ENCODE results near the gene CCNQ. TPM values are rescaled to one million over a fixed set of nuclear protein-coding genes. Genes with fewer than 3 reads are reported as not detected.

Gene CCNQ
- total RNA-seq, 1 experiment from 2014 or later, result 30.4 TPM

DNA sequence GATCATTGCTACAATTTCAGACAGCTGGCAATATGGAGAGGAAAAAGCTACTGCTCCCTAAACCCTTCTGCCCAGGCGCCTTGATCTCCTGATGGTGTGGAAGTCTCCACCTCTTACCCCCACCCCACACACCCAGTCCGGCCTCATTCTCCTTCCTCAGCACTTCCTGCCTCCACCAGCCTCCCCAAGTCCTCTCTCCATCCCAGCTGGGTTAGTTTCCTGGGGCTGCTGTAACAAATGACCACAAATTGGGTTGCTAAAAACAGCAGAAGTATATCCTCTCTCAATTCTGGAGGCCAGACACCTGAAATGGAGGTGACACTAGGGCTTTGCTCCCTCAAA, 1.1 kb upstream of the CCNQ start:
- Histone ChIP-seq H3K4me3 (ENCODE audit: insufficient read depth, low read depth, low read length) (peak overlapping the region; percentile 60), H3K27me3 (ENCODE audit: control insufficient read depth, insufficient read depth, low read length) (no peaks in the 10 kb centered on the region), H3K36me3 (replicated peaks; ENCODE audit: control insufficient read depth, insufficient read depth, low read length) (no peaks in the 10 kb centered on the region)
- DNase-seq, result peak; percentile 36

DNA sequence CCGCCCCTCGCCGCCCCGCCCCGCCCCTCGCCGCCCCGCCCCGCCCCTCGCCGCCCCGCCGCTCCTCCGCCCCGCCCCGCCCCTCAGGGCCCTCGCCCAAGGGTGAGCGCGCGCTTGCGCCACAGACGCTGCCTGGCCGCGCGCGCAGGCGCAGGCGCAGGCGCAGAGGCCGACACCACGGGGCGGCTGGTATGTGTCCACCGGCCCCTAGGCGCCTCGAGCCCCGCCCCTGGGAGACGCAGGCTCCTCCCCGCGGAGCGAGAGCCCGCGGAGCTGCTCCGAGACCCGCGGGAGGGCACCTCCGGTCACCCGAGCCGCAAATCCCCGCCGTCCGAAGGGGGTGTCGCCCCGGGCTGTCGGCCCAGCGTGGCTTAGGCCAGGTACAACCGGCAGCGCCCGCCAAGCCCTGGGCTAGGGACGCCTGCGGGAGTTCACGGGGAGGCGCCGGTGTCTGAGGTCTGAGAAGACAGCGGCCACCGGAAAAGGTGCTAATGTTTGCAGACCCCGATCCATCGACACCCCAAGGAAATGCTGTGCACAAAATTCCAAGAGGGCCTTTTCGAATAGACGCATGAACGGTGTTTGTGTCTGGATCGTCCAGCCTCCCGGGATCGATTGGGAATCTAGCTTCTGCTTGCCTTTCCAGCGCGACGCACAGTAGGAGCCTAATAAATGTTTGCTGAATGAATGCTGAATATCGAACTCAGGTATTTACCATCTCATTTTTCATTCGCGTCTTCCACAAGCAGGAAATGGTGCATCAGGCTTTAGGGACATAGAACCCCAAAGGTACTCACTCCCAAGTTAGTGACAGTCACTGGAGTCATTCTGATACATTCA, 473 bp upstream of the CCNQ start:
- DNase-seq, result peak; percentile 96
- H3K27me3 ChIP-seq (ENCODE audit: control insufficient read depth, insufficient read depth, low read length), result no peaks in the 10 kb centered on the region
- peak overlapping the region; percentile 60 for H3K4me3 ChIP-seq (ENCODE audit: insufficient read depth, low read depth, low read length)
- no peaks in the 10 kb centered on the region for H3K36me3 ChIP-seq (replicated peaks; ENCODE audit: control insufficient read depth, insufficient read depth, low read length)

DNA sequence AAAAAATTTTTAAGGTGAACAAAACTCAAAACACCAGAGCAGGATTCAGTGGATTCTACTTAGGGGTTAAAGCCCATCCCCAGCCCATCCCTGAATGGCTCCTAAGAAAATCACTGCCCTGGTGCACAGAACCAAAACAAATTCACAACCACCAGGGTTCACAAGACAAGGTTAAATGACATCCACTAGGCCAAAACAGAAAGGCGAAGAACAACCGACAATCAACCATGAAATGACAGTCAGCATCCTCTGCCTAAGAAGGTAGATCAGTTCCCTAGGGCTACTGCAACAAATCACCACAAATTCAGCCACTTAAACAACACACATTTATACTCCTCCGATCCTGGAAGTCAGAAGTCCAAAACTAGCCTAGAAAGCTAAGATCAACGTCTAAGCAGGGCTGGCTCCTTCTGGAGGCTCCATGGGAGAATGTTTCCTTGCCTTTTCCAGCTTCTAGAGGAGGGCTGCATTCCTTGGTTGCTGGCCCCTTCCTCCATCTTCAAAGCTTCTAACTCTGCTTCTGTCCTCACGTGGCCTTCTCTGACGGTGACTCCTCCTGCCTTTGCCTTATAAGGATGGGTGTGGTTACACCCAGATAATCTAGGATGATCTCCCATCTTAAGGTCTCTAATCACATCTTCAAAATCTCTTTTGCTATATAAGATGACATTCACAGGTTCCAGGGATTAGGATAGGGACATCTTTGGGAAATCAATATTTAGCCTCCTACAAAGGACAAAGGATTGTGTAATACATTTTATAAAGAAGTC, 1.8 kb downstream of the CCNQ start:
- DNase-seq, result no peak
- H3K36me3 ChIP-seq (replicated peaks; ENCODE audit: control insufficient read depth, insufficient read depth, low read length), result no peaks in the 10 kb centered on the region; the same call in 1 of the 2 replicates
- no peaks in the 10 kb centered on the region for H3K27me3 ChIP-seq (ENCODE audit: control insufficient read depth, insufficient read depth, low read length)
- H3K4me3 ChIP-seq (ENCODE audit: insufficient read depth, low read depth, low read length), result no peak overlapping the region

DNA sequence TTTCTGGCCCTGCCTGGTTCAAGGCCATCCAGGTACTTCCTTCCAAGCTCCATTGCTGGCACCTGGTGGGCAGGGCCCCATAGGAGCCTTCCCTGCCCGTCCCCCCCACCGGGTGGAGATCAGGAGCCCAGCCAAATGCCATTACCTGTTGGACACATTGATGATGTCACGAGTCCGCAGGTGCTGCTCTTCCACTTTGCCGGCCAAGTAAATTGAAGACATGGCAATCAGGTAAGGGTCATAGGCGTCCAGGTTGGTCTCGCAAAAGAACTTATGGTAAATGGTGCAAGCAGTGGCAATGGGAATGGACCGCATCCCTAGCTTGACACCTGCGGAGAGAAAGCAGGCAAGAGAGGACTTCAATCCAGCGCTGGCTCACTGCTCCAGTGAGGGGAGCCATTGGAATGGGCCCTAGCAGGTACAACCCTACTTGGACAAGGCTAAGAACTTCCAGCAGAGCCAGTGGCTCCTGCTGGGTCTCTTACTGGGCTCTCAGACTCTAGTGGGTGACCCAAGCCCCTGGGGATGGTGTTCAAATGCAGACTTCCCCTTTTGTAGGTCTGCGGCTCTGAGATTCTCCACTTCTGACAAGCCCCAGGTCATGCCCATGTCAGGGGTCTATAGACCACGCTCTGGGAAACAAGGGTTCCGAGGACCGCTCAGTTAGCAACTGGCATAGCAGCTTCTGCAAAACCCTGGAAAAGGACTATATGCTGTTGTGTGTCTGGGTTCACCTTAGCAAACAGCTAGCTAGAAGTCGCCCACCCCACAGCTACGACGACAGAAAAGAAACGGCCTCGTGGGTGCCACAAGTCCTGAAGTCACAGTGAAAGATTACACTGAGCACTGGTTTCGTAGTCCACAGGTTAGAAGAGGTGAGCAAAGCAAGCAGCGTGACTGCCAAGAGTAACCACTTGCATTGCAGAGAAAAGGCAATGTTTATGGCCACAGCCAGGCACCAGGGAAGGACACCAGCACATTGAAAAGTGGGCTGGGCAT, 2.8 kb downstream of the CCNQ start:
- H3K27me3 ChIP-seq (ENCODE audit: control insufficient read depth, insufficient read depth, low read length), result no peaks in the 10 kb centered on the region
- H3K4me3 ChIP-seq (ENCODE audit: insufficient read depth, low read depth, low read length), result no peak overlapping the region
- DNase-seq, result no peak
- H3K36me3 ChIP-seq (replicated peaks; ENCODE audit: control insufficient read depth, insufficient read depth, low read length), result no peaks in the 10 kb centered on the region; the same call in 1 of the 2 replicates

DNA sequence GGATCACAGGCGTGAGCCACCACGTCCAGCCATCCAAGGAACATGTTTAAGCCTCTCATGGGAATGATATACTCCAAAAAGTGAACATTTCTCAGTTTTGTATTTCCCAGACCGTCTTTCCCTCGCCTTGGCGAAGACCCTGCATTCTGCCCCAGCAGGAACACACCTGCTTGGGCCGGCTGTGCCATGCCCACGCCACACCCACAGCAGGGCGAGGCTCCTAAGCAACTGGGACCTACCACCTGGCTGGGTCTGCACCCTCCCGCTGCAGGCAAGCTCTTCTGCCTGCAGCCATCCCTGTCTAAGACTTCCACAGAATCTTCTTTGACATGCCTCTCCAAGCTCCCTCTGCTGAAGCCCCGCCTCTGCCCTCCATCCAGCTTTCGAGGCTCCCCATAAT, 3.6 kb downstream of the CCNQ start:
- no peaks in the 10 kb centered on the region; the same call in 1 of the 2 replicates for H3K36me3 ChIP-seq (replicated peaks; ENCODE audit: control insufficient read depth, insufficient read depth, low read length)
- peak; percentile 18 for DNase-seq
- no peaks in the 10 kb centered on the region for H3K27me3 ChIP-seq (ENCODE audit: control insufficient read depth, insufficient read depth, low read length)
- no peak overlapping the region for H3K4me3 ChIP-seq (ENCODE audit: insufficient read depth, low read depth, low read length)

DNA sequence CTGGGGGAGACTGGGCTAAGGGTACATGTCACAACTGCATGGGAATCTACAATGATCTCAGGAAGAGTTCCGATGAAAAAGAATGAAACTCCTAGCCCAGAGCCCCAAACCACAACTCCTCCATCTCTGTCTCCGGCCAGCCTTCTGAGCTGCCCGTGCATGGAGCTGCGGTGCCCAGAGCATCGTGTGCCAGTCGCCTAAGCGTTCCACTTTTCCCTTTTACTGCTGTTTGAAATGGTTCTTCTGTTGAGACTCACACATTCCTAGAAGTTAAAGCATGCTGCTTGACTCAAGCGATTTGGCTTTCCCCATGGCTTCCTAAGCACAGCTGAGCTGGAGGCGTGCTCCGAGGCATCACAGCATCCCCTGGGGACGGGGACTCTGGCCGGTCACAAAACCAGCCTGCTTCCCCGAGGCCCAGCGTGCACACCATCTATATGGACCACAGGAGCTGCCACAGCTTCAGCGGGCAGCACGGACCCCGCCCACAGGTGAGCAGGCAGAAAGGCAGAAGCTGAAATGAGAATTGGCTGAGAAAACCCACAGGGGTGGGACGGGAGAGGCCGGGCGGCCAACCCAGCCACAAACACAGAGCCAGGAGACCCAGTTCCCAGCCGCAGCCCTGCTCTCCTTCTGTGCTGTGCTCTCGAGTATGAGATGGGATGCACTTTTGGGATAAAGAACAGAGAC, 5.0 kb downstream of the CCNQ start:
- H3K4me3 ChIP-seq (ENCODE audit: insufficient read depth, low read depth, low read length), result no peak overlapping the region
- H3K27me3 ChIP-seq (ENCODE audit: control insufficient read depth, insufficient read depth, low read length), result no peaks in the 10 kb centered on the region
- H3K36me3 ChIP-seq (replicated peaks; ENCODE audit: control insufficient read depth, insufficient read depth, low read length), result no peaks in the 10 kb centered on the region; the same call in 1 of the 2 replicates
- DNase-seq, result peak; percentile 22

DNA sequence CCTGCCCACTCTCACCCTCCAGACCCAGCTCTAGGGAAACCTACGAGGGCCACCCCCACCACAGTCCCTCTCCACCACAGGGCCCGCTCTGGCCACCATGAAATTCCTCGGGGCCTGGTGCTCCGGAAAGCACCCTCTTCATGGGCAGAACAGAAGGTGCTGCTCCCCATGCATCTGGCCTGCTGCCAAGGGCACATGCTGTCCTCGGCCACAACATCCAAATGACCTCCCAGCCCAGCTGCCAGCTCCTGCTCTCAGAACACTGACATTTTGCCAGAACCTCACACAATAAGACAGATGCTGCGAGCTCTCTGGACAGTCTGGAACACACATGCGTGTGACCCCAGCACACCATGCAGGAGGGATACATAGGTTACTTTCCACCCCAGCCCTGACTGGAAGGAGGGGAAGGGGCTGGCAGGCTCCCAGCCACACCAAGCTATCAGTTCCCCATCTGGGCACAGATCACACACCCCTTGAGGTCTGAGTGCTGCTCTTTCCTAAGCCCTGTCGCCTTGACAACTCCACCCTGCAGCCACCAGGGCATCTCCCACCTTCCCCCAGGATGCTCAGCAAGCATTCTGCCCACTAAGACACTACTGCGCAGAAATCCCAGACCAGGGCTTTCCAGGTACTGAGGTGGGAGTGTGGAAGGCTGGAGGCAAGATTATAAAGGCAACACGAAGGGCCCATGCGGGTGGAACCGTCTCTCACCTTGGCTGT, 5.8 kb downstream of the CCNQ start:
- no peak for DNase-seq
- H3K4me3 ChIP-seq (ENCODE audit: insufficient read depth, low read depth, low read length), result no peak overlapping the region
- H3K36me3 ChIP-seq (replicated peaks; ENCODE audit: control insufficient read depth, insufficient read depth, low read length), result no peaks in the 10 kb centered on the region; the same call in 1 of the 2 replicates
- no peaks in the 10 kb centered on the region for H3K27me3 ChIP-seq (ENCODE audit: control insufficient read depth, insufficient read depth, low read length)

DNA sequence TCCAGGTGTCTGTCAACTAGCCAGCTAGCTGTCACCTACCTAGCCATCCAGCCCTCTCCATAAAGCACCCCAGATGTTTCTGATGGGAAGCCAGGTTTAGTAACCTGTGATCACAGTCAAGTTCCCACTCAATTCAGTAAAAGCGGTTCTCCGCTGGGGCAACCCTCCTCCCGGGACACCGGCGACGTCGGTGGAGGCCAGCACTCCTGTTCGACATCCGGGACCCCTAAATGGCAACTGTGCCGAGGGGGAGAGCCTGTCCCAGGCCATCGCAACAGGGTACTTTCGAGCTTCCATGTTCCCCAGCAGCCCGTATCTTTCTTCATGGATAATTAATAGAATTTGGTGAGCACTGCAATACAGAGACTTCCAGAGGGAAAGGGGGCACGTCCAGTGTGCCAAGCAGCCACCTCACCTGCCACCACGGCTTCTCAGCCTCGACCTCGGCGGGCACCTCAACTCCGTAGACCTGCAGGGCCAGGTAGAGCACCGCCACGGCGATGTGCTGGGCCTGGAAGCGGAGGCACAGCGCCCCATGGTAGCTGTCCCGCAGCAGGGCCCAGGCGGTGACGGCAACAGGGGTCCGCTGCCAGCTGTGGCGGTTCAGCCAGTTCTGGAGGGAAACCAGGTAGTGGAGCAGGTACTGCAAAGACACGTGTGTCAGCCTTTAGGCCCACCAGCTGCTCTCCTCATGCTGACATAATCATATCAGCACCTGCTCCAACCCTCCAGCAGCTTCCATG, 6.7 kb downstream of the CCNQ start:
- DNase-seq, result no peak
- H3K27me3 ChIP-seq (ENCODE audit: control insufficient read depth, insufficient read depth, low read length), result no peaks in the 10 kb centered on the region
- H3K36me3 ChIP-seq (replicated peaks; ENCODE audit: control insufficient read depth, insufficient read depth, low read length), result no peaks in the 10 kb centered on the region; the same call in 1 of the 2 replicates
- no peak overlapping the region for H3K4me3 ChIP-seq (ENCODE audit: insufficient read depth, low read depth, low read length)

DNA sequence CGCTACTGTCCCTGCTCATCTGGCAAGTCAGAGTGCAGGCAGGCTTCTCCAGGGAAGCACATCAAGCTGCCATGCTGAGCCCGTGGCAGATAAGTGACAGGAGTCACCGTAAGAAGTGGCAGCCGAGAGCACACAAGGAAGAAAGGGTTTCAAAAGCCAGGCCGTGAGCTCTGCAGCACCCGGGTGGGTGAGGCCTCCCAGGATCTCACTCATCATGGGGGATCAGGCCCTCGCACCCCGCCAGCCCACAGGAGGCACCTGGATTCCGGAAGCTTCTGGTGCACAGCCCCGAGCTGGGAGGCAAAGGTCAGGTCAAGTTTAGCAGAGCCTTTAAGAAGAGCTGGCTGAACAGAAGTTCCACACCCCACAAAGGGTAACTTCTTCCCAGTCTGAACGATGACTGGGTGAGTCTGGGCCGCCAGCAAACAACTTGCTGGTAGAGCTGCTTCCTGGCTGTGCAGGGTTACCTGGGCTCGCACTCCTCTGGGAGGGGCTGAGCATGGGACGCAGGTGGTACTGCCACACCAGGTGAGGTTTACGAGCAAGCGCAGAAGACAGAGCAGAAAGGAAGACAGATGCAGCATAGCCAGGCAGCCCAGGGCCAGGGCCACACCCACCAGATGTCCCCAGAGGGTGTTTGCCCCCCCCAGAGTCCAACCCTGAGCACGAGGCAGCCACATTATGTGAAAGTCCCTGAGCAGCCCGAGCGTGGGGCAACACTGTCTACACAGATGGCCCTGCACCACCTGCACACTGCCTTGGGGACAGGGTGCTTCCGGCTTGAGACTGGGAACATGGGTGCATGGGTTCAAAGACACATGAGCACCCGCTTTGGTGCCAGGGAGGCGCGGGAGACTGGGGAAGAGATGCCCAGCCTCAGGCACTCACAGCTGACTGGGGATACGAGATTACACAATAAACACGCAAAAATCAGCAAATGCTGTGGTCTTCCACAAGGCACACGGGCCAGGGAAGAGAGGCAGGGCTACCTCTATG, 7.7 kb downstream of the CCNQ start:
- Histone ChIP-seq H3K4me3 (ENCODE audit: insufficient read depth, low read depth, low read length) (no peak overlapping the region), H3K27me3 (ENCODE audit: control insufficient read depth, insufficient read depth, low read length) (no peaks in the 10 kb centered on the region), H3K36me3 (replicated peaks; ENCODE audit: control insufficient read depth, insufficient read depth, low read length) (no peaks in the 10 kb centered on the region; the same call in 1 of the 2 replicates)
- no peak for DNase-seq

DNA sequence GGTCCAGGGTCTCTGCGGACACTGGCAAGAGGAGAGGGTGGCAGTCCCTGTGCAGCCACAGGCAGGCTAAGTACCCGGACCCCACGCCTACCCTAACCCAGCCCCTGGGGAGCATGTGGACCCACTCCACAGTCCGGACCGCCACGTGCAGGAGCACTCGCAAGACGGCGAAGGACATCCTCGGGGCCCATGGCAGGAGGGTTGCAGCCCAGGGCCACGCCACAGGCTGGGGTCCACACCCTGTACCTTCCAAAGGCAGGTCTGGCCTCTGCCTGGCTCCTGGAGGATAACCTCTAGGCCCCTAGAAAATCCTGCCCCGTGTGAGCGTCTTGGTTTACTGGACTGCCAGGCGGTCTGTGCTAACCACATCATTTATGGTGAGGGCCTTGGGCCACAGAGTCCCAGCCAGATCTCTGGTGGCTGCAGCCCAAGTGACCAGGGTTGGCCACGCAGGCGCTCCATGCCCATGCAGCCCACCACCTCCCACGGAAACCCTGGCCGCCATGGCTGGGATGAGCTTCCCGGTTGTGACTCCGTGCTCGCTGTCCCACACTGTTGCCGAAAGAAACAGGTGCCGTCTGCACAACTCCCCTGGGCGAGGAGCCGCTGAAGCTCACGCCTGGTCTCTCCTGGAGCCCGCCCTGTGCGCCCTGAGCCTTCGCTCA, 10.0 kb downstream of the CCNQ start:
- DNase-seq, result no peak
- H3K4me3 ChIP-seq (ENCODE audit: insufficient read depth, low read depth, low read length), result no peak overlapping the region

DNA sequence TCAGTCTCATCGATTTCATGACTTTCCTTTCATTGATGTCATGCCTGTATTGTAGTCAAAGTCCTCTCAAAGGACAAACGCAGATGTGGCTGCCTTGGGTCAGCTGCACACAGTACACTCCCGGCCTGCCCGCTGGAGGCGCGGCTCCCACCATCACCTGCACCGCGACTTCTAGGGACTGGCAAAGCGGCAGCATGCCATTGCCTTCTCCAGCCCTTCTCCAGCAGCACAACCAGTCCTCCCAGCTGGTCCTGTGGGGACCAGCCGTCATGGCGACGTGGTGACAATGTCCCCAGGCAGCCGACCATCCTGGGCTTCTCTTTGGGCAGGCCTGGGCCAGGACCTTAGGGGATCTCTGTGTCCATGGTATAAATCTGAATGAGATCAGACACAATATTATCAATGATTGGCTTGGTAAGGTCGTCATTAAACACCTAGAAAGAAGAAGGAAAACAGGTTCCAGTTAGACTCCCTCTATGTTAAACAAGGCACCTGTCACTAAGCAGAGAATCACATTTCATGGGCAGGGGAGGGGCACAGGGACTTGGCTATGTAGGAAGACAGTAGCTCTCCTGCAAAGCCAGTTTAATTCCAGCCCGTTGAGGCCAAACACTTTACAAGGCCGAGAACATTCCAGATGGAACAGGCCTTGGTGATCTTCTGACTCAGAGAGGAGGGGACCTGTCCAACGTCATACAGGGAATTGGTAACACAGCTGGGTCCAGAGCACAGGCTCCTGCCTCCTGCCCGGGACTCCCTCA, 10.7 kb downstream of the CCNQ start:
- Histone ChIP-seq H3K27me3 (ENCODE audit: control insufficient read depth, insufficient read depth, low read length) (no peaks in the 10 kb centered on the region), H3K36me3 (replicated peaks; ENCODE audit: control insufficient read depth, insufficient read depth, low read length) (no peaks in the 10 kb centered on the region), H3K4me3 (ENCODE audit: insufficient read depth, low read depth, low read length) (no peak overlapping the region)
- no peak for DNase-seq

More for the DNA sequence above, 10.0 kb downstream of the CCNQ start:
- Histone ChIP-seq H3K36me3 (replicated peaks; ENCODE audit: control insufficient read depth, insufficient read depth, low read length) (no peaks in the 10 kb centered on the region; the same call in 1 of the 2 replicates), H3K27me3 (ENCODE audit: control insufficient read depth, insufficient read depth, low read length) (no peaks in the 10 kb centered on the region)
